Liver (tissue), 9 donors: ENCODE results near the gene SOCS2. TPM values are rescaled to one million over a fixed set of nuclear protein-coding genes. Genes with fewer than 3 reads are reported as not detected.

Experiments
- DNase-seq: peaks from one replicate; pipeline ENCODE4 v3.0.0-alpha.2; 2017; ENCODE audit warnings: low spot score
- H3K27ac ChIP-seq, 2 donors: one replicate each; pipeline ENCODE4 v1.7.0; 2013; ENCODE audit warnings: inconsistent platforms in 2 of 2, low read length in 2 of 2, control low read depth in 1 of 2, low read depth in 1 of 2, mild to moderate bottlenecking in 1 of 2
- H3K27me3 ChIP-seq, 4 donors: one replicate each; pipeline versions ENCODE4 v1.6.1 to v1.7.0; 2013; ENCODE audit warnings: low read length in 3 of 4, inconsistent platforms in 1 of 4, mild to moderate bottlenecking in 1 of 4, moderate library complexity in 1 of 4; ENCODE audit not compliant: control insufficient read depth in 4 of 4, insufficient read depth in 4 of 4
- H3K36me3 ChIP-seq, 4 donors: one replicate each; pipeline versions ENCODE4 v1.6.1 to v1.7.0; 2013; ENCODE audit warnings: low read length in 3 of 4, mild to moderate bottlenecking in 3 of 4, low read depth in 1 of 4, moderate library complexity in 1 of 4; ENCODE audit not compliant: control insufficient read depth in 4 of 4, insufficient read depth in 3 of 4
- H3K4me1 ChIP-seq, 4 donors: one replicate each; pipeline versions ENCODE4 v1.6.1 to v1.7.0; 2013; ENCODE audit warnings: low read length in 3 of 4, mild to moderate bottlenecking in 3 of 4, moderate library complexity in 1 of 4; ENCODE audit not compliant: control insufficient read depth in 4 of 4, insufficient read depth in 4 of 4
- H3K4me3 ChIP-seq, 3 donors: one replicate each; pipeline versions ENCODE4 v1.6.1 to v1.7.0; 2013; ENCODE audit warnings: low read length in 3 of 3, control low read depth in 1 of 3, low read depth in 1 of 3, mild to moderate bottlenecking in 1 of 3
- H3K9ac ChIP-seq, 2 donors: one replicate each; pipeline ENCODE4 v1.7.0; 2013; ENCODE audit warnings: low read length in 2 of 2, mild to moderate bottlenecking in 2 of 2, moderate library complexity in 2 of 2, control low read depth in 1 of 2, low read depth in 1 of 2
- H3K9me3 ChIP-seq, 4 donors: one replicate each; pipeline versions ENCODE4 v1.6.1 to v1.7.0; 2013; ENCODE audit warnings: low read length in 3 of 4; ENCODE audit not compliant: control insufficient read depth in 4 of 4
- ATF3 ChIP-seq: IDR thresholded peaks from 2 replicates; pipeline ENCODE4 v1.6.1; 2016; ENCODE audit warnings: antibody characterized with exemption
- CTCF ChIP-seq: fragments of 150-350 bp; IDR thresholded peaks from 2 replicates; pipeline ENCODE4 v1.5.1; 2017; ENCODE audit warnings: improper control_type of control experiment, low read depth, low read length; ENCODE audit not compliant: missing input control
- EGR1 ChIP-seq, 2 donors: IDR thresholded peaks; 2 replicates each; pipeline ENCODE4 v1.6.1; 2016 to 2018; ENCODE audit warnings: antibody characterized with exemption in 2 of 2, low read depth in 2 of 2
- FOXA1 ChIP-seq: IDR thresholded peaks from 2 replicates; pipeline ENCODE4 v1.6.1; 2016; ENCODE audit warnings: antibody characterized with exemption
- FOXA2 ChIP-seq: IDR thresholded peaks from 2 replicates; pipeline ENCODE4 v1.6.1; 2016; ENCODE audit warnings: antibody characterized with exemption
- GABPA ChIP-seq, 2 donors: IDR thresholded peaks in 1 of 2; conservative IDR thresholded peaks in 1 of 2; 2 replicates each; pipeline ENCODE4 v1.6.1; 2016; ENCODE audit warnings: antibody characterized with exemption in 2 of 2, mild to moderate bottlenecking in 1 of 2, moderate library complexity in 1 of 2
- HNF4A ChIP-seq, 2 donors: conservative IDR thresholded peaks; 2 replicates each; pipeline ENCODE4 v1.6.1; 2016; ENCODE audit warnings: antibody characterized with exemption in 2 of 2, mild to moderate bottlenecking in 2 of 2
- HNF4G ChIP-seq: IDR thresholded peaks from 2 replicates; pipeline ENCODE4 v1.6.1; 2016; ENCODE audit warnings: antibody characterized with exemption
- JUND ChIP-seq, 2 donors: IDR thresholded peaks; 2 replicates each; pipeline ENCODE4 v1.6.1; 2016; ENCODE audit warnings: antibody characterized with exemption in 2 of 2
- MAX ChIP-seq: IDR thresholded peaks from 2 replicates; pipeline ENCODE4 v1.6.1; 2016; ENCODE audit warnings: antibody characterized with exemption
- NR2F2 ChIP-seq: IDR thresholded peaks from 2 replicates; pipeline ENCODE4 v1.6.1; 2016; ENCODE audit warnings: antibody characterized with exemption
- RAD21 ChIP-seq, 2 donors: IDR thresholded peaks; 2 replicates each; pipeline ENCODE4 v1.6.1; 2016; ENCODE audit warnings: antibody characterized with exemption in 2 of 2, mild to moderate bottlenecking in 2 of 2
- REST ChIP-seq: IDR thresholded peaks from 2 replicates; pipeline ENCODE4 v1.6.1; 2016; ENCODE audit warnings: antibody characterized with exemption, mild to moderate bottlenecking
- RXRA ChIP-seq, 2 donors: IDR thresholded peaks; 2 replicates each; pipeline ENCODE4 v1.6.1; 2017 to 2018; ENCODE audit warnings: antibody characterized with exemption in 2 of 2, mild to moderate bottlenecking in 1 of 2
- SP1 ChIP-seq: IDR thresholded peaks from 2 replicates; pipeline ENCODE4 v1.6.1; 2018; ENCODE audit warnings: antibody characterized with exemption, mild to moderate bottlenecking
- TAF1 ChIP-seq: conservative IDR thresholded peaks from 2 replicates; pipeline ENCODE4 v1.6.1; 2016; ENCODE audit warnings: antibody characterized with exemption, mild to moderate bottlenecking
- YY1 ChIP-seq: IDR thresholded peaks from 2 replicates; pipeline ENCODE4 v1.6.1; 2016; ENCODE audit warnings: antibody characterized with exemption, mild to moderate bottlenecking
- ZBTB33 ChIP-seq: IDR thresholded peaks from 2 replicates; pipeline ENCODE4 v1.6.1; 2016; ENCODE audit warnings: antibody characterized with exemption
- WGBS: extraction: QIAGEN DNeasy Blood & Tissue Kit; methylation state at CpG from one replicate; pipeline ENCODE4 v1.1.7; 2013; 5-methylcytosine and 5-hydroxymethylcytosine counted together
- polyA plus RNA-seq, 2 donors: library from polyadenylated mRNA; stranded (reverse) in 1 of 2; unstranded in 1 of 2; fragments of 200-250 nt in 1 of 2; fragments of >200 nt in 1 of 2; fragmentation: Nextera tagmentation in 1 of 2; extraction: Ambion mirVana in 1 of 2; gene quantifications; one replicate each; pipeline versions ENCODE4 v1.2.1 to v1.2.3, GENCODE V29; 2013 to 2015
- total RNA-seq, 2 donors: library from RNA; depleted of rRNA; stranded (reverse); fragments of >200 nt; gene quantifications; one replicate each; pipeline ENCODE4 v1.2.3, GENCODE V29; 2014
- donor health status: healthy.
- donor health status: healthy.
- donor health status: healthy.
- donor health status: healthy.
- donor health status: healthy.

Gene SOCS2
- total and polyA plus RNA-seq, 4 donors = 7.0 to 66.3 (median 34.4) TPM

GRCh38 chr12:93569656-93570551, 2.6 kb upstream of the SOCS2 start (continued):
- TF ChIP-seq CTCF = peak; percentile 58
- peak; percentile 83 to 86 for TF ChIP-seq RAD21 (IDR thresholded peaks at IDR 0.05)
- TF ChIP-seq SP1 = peak; percentile 56
- peak; percentile 46 for TF ChIP-seq YY1
- TF ChIP-seq MAX = peak; percentile 34
- TF ChIP-seq HNF4A (conservative IDR thresholded peaks at IDR 0.05) = peak; percentile 39 to 59
- no peak for TF ChIP-seq GABPA (IDR thresholded peaks at IDR 0.05 in 1 of 2, conservative IDR thresholded peaks at IDR 0.05 in 1 of 2)
- TF ChIP-seq NR2F2 = peak; percentile 83
- no peak for TF ChIP-seq HNF4G

GRCh38 chr12:93570552-93571364, 1.7 kb upstream of the SOCS2 start:
- peak overlapping the region; percentile 51 to 64 for H3K9ac ChIP-seq
- H3K4me1 ChIP-seq = peaks cover 0 to 28% (median 16%) of the 10 kb centered on the region in 4 donors
- WGBS = under 1% methylated on average over 97 of the region's 97 CpGs
- no peaks in the 10 kb centered on the region for H3K9me3 ChIP-seq
- H3K36me3 ChIP-seq = peaks cover 0 to 13% (median 8%) of the 10 kb centered on the region in 4 donors
- no peaks in the 10 kb centered on the region for H3K27me3 ChIP-seq
- H3K27ac ChIP-seq = peak overlapping the region; percentile 86 to 96
- TF ChIP-seq GABPA (IDR thresholded peaks at IDR 0.05 in 1 of 2, conservative IDR thresholded peaks at IDR 0.05 in 1 of 2) (peak in 1 of 2 donors; percentile 22), TAF1 (peak; percentile 68), HNF4G (no peak), YY1 (peak; percentile 59), MAX (peak; percentile 59), RAD21 (IDR thresholded peaks at IDR 0.05) (peak; percentile 54 to 57), HNF4A (conservative IDR thresholded peaks at IDR 0.05) (no peak), JUND (IDR thresholded peaks at IDR 0.05) (peak in 1 of 2 donors; percentile 35), RXRA (IDR thresholded peaks at IDR 0.05) (peak; percentile 76 to 78), FOXA2 (peak; percentile 19), ATF3 (peak; percentile 20), REST (peak; percentile 48), SP1 (peak; percentile 76), FOXA1 (peak; percentile 63), ZBTB33 (no peak), CTCF (no peak), EGR1 (IDR thresholded peaks at IDR 0.05; ENCODE audit: low read depth in 2 of 2) (peak; percentile 92 to 95), NR2F2 (no peak)
- peak; percentile 90 for DNase-seq
- H3K4me3 ChIP-seq = peak overlapping the region; percentile 72 to 96 (median 78)
